H1 (cell line): ENCODE results near the gene MCFD2.

Source experiments
- CTBP2 ChIP-seq: IDR thresholded peaks from 2 replicates; pipeline ENCODE4 v1.7.0; 2011; ENCODE audit warnings: borderline replicate concordance, mild to moderate bottlenecking, moderate library complexity, mixed read lengths, low read length; ENCODE audit not compliant: insufficient read depth, insufficient read length
- FOSL1 ChIP-seq: IDR thresholded peaks from 2 replicates; pipeline ENCODE4 v1.6.1; 2011; ENCODE audit warnings: mild to moderate bottlenecking, low read depth, low read length, moderate library complexity; ENCODE audit not compliant: insufficient read depth
- RAD21 ChIP-seq, 2 experiments: IDR thresholded peaks in 1 of 2; conservative IDR thresholded peaks in 1 of 2; 2 replicates each; pipeline ENCODE4 v1.6.1; 2011; ENCODE audit warnings: low read depth in 2 of 2, low read length in 2 of 2, improper control_type of control experiment in 1 of 2, inconsistent platforms in 1 of 2, mild to moderate bottlenecking in 1 of 2, moderate library complexity in 1 of 2
- TF ChIP-seq, protein P1 (sequence below), 3 experiments: IDR thresholded peaks; 1 replicate in 2 of 3; 2 replicates in 1 of 3; pipeline versions ENCODE4 v1.5.1 to v1.6.1; 2011; ENCODE audit warnings: low read length in 3 of 3, mild to moderate bottlenecking in 3 of 3, inconsistent platforms in 2 of 3, low read depth in 1 of 3, moderate library complexity in 1 of 3; ENCODE audit not compliant: insufficient read depth in 1 of 3; ENCODE audit errors: control extremely low read depth in 1 of 3

DNA sequence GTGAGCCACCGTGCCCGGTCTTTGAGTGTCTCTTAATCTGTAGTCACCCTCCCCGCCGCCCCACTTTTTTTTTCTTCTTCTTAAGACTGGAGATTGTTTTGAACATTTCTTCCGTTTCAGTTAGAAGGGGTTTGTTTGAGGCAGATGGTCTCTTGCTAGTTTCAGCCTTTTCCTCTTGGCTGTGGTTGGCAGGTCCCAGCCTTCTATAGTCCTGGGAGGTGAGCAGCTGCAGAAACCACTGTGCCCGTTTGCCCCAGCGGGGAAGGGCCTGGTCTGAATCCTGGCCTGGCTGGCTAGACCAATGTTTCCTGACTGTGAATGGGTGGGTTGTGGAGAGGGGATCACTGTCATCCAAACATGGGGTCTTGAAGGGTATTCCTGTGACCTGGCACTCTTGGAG, 30.1 kb upstream of the MCFD2 start:
- TF ChIP-seq, protein P1, sequence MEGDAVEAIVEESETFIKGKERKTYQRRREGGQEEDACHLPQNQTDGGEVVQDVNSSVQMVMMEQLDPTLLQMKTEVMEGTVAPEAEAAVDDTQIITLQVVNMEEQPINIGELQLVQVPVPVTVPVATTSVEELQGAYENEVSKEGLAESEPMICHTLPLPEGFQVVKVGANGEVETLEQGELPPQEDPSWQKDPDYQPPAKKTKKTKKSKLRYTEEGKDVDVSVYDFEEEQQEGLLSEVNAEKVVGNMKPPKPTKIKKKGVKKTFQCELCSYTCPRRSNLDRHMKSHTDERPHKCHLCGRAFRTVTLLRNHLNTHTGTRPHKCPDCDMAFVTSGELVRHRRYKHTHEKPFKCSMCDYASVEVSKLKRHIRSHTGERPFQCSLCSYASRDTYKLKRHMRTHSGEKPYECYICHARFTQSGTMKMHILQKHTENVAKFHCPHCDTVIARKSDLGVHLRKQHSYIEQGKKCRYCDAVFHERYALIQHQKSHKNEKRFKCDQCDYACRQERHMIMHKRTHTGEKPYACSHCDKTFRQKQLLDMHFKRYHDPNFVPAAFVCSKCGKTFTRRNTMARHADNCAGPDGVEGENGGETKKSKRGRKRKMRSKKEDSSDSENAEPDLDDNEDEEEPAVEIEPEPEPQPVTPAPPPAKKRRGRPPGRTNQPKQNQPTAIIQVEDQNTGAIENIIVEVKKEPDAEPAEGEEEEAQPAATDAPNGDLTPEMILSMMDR (IDR thresholded peaks at IDR 0.05; ENCODE audit: control extremely low read depth in 1 of 3, insufficient read depth in 1 of 3, low read depth in 1 of 3, low read length in 3 of 3) = no peak
- TF ChIP-seq CTBP2 (no peak), FOSL1 (no peak), RAD21 (IDR thresholded peaks at IDR 0.05 in 1 of 2, conservative IDR thresholded peaks at IDR 0.05 in 1 of 2; ENCODE audit: low read depth in 2 of 2, low read length in 2 of 2) (no peak)
